OCI-LY3 (cell line): ENCODE measurements around the gene CEBPB.

Experiments used
- H2AFZ ChIP-seq: fragments of 200-600, 300-600 bp; shearing (Covaris generic); 2 replicates; pipeline ENCODE4 v1.6.0; 2014; ENCODE audit warnings: antibody characterized with exemption, low read depth, low read length
- H3K27ac ChIP-seq: fragments of 200-600, 300-600 bp; sonication (generic); 2 replicates; pipeline ENCODE4 v1.5.1; 2014; ENCODE audit warnings: mild to moderate bottlenecking, low read length, moderate library complexity, mixed read lengths
- H3K27me3 ChIP-seq: fragments of 200-600, 300-600 bp; sonication (generic); 2 replicates; pipeline ENCODE4 v1.6.1; 2014; ENCODE audit warnings: low read depth, low read length, mixed read lengths
- H3K36me3 ChIP-seq: fragments of 200-600, 300-600 bp; sonication (generic); replicated peaks from 2 replicates; pipeline ENCODE3; 2014; ENCODE audit warnings: low read depth, low read length, mixed read lengths
- H3K4me1 ChIP-seq: fragments of 300-600, 200-600 bp; sonication (generic); 2 replicates; pipeline ENCODE4 v1.6.1; 2014; ENCODE audit warnings: low read length, mixed read lengths
- H3K4me2 ChIP-seq: fragments of 200-600, 300-600 bp; sonication (generic); 2 replicates; pipeline ENCODE4 v1.6.1; 2014; ENCODE audit warnings: low read length, mixed read lengths
- H3K4me3 ChIP-seq: fragments of 300-600, 200-600 bp; sonication (generic); 2 replicates; pipeline ENCODE4 v1.5.1; 2014; ENCODE audit warnings: antibody characterized with exemption, mild to moderate bottlenecking, low read length, moderate library complexity
- H3K79me2 ChIP-seq: fragments of 300-600, 200-600 bp; shearing (Covaris generic); 2 replicates; pipeline ENCODE4 v1.6.1; 2014; ENCODE audit warnings: mild to moderate bottlenecking, low read length, mixed read lengths
- H3K9ac ChIP-seq: fragments of 300-600, 200-600 bp; shearing (Covaris generic); 2 replicates; pipeline ENCODE4 v1.6.0; 2014; ENCODE audit warnings: mild to moderate bottlenecking, low read length, moderate library complexity
- H3K9me3 ChIP-seq: fragments of 200-600, 300-600 bp; shearing (Covaris generic); 2 replicates; pipeline ENCODE4 v1.6.1; 2014; ENCODE audit warnings: low read length, mixed read lengths; ENCODE audit not compliant: insufficient read depth
- H4K20me1 ChIP-seq: fragments of 200-600, 300-600 bp; sonication (generic); 2 replicates; pipeline ENCODE4 v1.6.1; 2016; ENCODE audit warnings: low read length, mixed read lengths; ENCODE audit not compliant: insufficient read depth
- CTCF ChIP-seq: fragments of 200-600, 300-600 bp; sonication (generic); IDR thresholded peaks from 2 replicates; pipeline ENCODE4 v1.5.1; 2014; ENCODE audit warnings: antibody characterized with exemption, low read length, low read depth
- EZH2phosphoT487 ChIP-seq: fragments of 200-600 bp; shearing (Covaris generic); IDR thresholded peaks from 2 replicates; pipeline ENCODE4 v1.6.1; 2018; ENCODE audit warnings: antibody characterized with exemption, mixed run types, low read depth

CEBPB gene

DNA sequence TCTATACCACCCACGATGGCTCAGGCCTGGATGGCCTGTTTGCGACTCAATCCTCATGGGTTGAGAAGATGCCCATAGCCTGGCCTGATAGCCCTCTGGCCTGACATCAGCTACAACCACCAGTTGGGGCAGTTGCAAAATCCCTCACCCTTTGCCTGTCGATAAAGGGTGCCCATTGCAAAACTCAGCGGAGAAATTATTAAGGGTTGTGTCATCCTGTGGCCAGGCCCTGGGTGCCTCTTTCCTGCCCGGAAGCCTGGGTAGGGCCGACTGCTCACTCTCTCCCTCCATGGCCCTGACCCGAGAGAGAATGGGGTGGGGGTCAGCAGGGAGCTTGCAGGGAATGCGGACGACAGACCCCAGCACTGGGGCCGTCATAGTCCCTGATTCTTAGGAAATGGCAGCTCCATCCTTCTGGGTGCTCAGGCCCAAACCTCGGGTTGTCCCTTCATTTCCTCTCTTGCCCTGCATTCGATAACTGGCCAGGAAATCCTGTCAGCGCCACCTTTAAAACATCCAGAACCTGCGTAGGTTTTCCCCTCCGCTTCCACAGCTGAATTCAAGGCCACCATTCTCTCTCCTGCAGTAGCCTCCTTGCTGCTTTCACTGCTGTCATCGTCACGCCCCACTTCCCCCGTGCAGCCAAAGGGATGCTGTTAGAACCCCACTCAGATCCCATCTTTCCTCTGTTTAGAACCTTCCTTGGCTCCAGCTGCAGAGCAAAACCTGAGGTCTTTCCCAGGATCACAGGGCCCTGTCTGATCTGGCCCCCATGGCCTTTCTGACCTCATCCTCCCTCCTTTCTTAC lies 31.1 kb downstream of the CEBPB start:
- Histone ChIP-seq H4K20me1 (no peaks in the 10 kb centered on the region), H3K27ac (no peak overlapping the region), H3K9ac (no peak overlapping the region), H3K27me3 (no peaks in the 10 kb centered on the region), H3K9me3 (no peaks in the 10 kb centered on the region), H2AFZ (no peak overlapping the region), H3K79me2 (no peaks in the 10 kb centered on the region), H3K36me3 (no peaks in the 10 kb centered on the region), H3K4me1 (peaks cover 8% of the 10 kb centered on the region), H3K4me3 (no peak overlapping the region), H3K4me2 (no peak overlapping the region)
- TF ChIP-seq CTCF, result no peak
- TF ChIP-seq EZH2phosphoT487, result no peak

GRCh38 chr20:50222309-50223038 lies 31.8 kb downstream of the CEBPB start:
- TF ChIP-seq CTCF (no peak), EZH2phosphoT487 (no peak)
- Histone ChIP-seq H3K4me3 (no peak overlapping the region), H3K4me1 (peaks cover 6% of the 10 kb centered on the region), H3K36me3 (no peaks in the 10 kb centered on the region), H2AFZ (no peak overlapping the region), H3K79me2 (no peaks in the 10 kb centered on the region), H4K20me1 (no peaks in the 10 kb centered on the region), H3K9ac (no peak overlapping the region), H3K27me3 (no peaks in the 10 kb centered on the region), H3K9me3 (no peaks in the 10 kb centered on the region), H3K4me2 (no peak overlapping the region), H3K27ac (no peak overlapping the region)

GRCh38 chr20:50223039-50224005 lies 32.7 kb downstream of the CEBPB start:
- Histone ChIP-seq H3K36me3 (no peaks in the 10 kb centered on the region), H3K4me3 (no peak overlapping the region), H3K4me2 (no peak overlapping the region), H3K79me2 (no peaks in the 10 kb centered on the region), H3K9ac (no peak overlapping the region), H2AFZ (no peak overlapping the region), H3K9me3 (no peaks in the 10 kb centered on the region), H3K27me3 (no peaks in the 10 kb centered on the region), H3K4me1 (peaks cover 6% of the 10 kb centered on the region), H3K27ac (no peak overlapping the region), H4K20me1 (no peaks in the 10 kb centered on the region)
- TF ChIP-seq EZH2phosphoT487 (no peak), CTCF (no peak)
